ENCODE results near the gene TAF3.

GRCh38 chr10:7937315-7937945 lies 119.1 kb downstream of the TAF3 start:
- TF ChIP-seq CTCF (IDR thresholded peaks at IDR 0.05) (no peak), POLR2AphosphoS5 (IDR thresholded peaks at IDR 0.05; ENCODE audit: low read depth, low read length) (no peak)
- TF ChIP-seq, protein P1, sequence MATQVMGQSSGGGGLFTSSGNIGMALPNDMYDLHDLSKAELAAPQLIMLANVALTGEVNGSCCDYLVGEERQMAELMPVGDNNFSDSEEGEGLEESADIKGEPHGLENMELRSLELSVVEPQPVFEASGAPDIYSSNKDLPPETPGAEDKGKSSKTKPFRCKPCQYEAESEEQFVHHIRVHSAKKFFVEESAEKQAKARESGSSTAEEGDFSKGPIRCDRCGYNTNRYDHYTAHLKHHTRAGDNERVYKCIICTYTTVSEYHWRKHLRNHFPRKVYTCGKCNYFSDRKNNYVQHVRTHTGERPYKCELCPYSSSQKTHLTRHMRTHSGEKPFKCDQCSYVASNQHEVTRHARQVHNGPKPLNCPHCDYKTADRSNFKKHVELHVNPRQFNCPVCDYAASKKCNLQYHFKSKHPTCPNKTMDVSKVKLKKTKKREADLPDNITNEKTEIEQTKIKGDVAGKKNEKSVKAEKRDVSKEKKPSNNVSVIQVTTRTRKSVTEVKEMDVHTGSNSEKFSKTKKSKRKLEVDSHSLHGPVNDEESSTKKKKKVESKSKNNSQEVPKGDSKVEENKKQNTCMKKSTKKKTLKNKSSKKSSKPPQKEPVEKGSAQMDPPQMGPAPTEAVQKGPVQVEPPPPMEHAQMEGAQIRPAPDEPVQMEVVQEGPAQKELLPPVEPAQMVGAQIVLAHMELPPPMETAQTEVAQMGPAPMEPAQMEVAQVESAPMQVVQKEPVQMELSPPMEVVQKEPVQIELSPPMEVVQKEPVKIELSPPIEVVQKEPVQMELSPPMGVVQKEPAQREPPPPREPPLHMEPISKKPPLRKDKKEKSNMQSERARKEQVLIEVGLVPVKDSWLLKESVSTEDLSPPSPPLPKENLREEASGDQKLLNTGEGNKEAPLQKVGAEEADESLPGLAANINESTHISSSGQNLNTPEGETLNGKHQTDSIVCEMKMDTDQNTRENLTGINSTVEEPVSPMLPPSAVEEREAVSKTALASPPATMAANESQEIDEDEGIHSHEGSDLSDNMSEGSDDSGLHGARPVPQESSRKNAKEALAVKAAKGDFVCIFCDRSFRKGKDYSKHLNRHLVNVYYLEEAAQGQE (IDR thresholded peaks at IDR 0.05; ENCODE audit: insufficient read depth in 1 of 2, low read depth in 2 of 2, low read length in 1 of 2): no peak

Measured in Panc1 (cell line).